Keratinocyte (primary cell): Measurements from ENCODE around the gene RPAP2.

ENCODE experiments used
- EZH2 ChIP-seq: IDR thresholded peaks from one replicate; pipeline ENCODE4 v1.6.1; 2012; ENCODE audit warnings: inconsistent platforms, mild to moderate bottlenecking, low read length, moderate library complexity
- TF ChIP-seq, protein P1 (sequence below), 3 experiments: IDR thresholded peaks in 1 of 3; conservative IDR thresholded peaks in 1 of 3; optimal IDR thresholded peaks in 1 of 3; 2 replicates in 2 of 3; 3 replicates in 1 of 3; pipeline versions ENCODE3 to v1.5.1; 2011; ENCODE audit warnings: low read length in 3 of 3, mild to moderate bottlenecking in 3 of 3, moderate library complexity in 2 of 3, control low read depth in 1 of 3, inconsistent platforms in 1 of 3; ENCODE audit not compliant: insufficient read depth in 2 of 3; ENCODE audit errors: extremely low read depth in 1 of 3

DNA sequence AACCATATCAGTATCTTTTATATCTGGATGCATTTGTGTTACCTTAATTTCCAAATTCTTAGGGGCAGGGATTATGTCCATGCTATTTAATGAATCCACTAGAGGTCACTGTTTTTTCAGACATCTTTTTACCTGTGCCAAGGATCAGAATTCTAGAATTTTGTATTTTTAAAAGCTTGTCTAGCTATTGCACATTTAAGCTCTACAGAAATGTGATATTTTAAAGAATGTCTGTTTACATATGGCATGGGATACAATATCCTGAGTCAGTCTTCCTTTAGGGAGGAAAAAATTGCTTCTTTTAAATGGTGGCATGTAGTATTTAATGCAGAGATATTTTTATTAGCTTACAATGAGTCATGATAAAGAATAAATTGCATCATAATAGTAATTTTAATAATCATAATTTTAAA lies 11.3 kb downstream of the RPAP2 start:
- TF ChIP-seq EZH2: no peak
- TF ChIP-seq, protein P1, sequence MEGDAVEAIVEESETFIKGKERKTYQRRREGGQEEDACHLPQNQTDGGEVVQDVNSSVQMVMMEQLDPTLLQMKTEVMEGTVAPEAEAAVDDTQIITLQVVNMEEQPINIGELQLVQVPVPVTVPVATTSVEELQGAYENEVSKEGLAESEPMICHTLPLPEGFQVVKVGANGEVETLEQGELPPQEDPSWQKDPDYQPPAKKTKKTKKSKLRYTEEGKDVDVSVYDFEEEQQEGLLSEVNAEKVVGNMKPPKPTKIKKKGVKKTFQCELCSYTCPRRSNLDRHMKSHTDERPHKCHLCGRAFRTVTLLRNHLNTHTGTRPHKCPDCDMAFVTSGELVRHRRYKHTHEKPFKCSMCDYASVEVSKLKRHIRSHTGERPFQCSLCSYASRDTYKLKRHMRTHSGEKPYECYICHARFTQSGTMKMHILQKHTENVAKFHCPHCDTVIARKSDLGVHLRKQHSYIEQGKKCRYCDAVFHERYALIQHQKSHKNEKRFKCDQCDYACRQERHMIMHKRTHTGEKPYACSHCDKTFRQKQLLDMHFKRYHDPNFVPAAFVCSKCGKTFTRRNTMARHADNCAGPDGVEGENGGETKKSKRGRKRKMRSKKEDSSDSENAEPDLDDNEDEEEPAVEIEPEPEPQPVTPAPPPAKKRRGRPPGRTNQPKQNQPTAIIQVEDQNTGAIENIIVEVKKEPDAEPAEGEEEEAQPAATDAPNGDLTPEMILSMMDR (optimal IDR thresholded peaks at IDR 0.05 in 1 of 3, IDR thresholded peaks at IDR 0.05 in 1 of 3, conservative IDR thresholded peaks at IDR 0.05 in 1 of 3; ENCODE audit: extremely low read depth in 1 of 3, insufficient read depth in 2 of 3, low read length in 3 of 3): peak in 2 of 3 experiments; percentile 33 to 35
